Activated CD4-positive, alpha-beta T cell treated with anti-CD3 and anti-CD28 coated beads for 48 hours (primary cell): Measurements from ENCODE around the gene DHRSX.
A peak's percentile ranks its signal among the peaks of the same experiment; 100 is the strongest.
"Not testable (repeated sequence)": the region's sequence is repeated elsewhere in the genome, so short reads cannot be mapped to it uniquely, and the experiment has no call there.

Source experiments
- DNase-seq: peaks from one replicate; pipeline ENCODE4 v3.0.0-alpha.2; 2020

Gene DHRSX

GRCh38 chrX:2517055-2517454 is 16.3 kb upstream of the DHRSX start:
- DNase-seq: no peak

DNA sequence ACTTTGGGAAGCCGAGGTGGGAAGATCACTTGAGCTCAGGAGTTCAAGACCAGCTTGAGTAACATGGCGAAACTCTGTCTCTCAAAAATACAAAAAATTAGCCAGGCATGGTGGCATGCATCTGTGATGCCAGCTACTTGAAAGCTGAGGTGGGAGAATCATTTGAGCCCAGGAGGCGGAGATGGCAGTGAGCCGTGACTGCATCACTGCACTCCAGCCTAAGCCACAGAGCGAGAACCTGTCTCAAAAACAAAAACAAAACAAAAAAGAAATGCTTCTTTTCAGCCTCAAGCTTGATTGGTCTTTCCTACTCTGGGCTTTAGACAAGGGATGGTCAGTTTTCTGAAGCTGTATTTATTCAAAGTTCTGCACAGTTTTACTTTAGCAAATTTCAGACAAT is 15.8 kb upstream of the DHRSX start:
- no peak for DNase-seq

GRCh38 chrX:2514131-2514530 is 13.4 kb upstream of the DHRSX start:
- DNase-seq: no peak

- DNase-seq: no peak
Observed at GRCh38 chrX:2513121-2513664, 12.4 kb upstream of the DHRSX start.

DNA sequence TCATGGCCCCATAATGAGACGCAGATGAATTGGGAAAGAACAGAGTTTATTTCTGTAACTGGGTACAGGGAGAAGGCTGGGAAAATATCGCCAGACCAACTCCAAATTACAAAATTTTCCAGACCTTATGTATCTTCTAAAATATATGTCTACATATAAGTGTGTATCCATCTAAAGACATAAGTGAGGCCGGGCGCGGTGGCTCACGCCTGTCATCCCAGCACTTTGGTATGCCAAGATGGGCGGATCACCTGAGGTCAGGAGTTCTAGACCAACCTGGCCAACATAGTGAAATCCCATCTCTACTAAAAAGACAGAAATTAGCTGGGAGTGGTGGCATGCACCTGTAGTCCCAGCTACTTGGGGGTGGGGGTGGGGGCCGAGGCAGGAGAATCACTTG is 11.7 kb upstream of the DHRSX start:
- DNase-seq: no peak

DNA sequence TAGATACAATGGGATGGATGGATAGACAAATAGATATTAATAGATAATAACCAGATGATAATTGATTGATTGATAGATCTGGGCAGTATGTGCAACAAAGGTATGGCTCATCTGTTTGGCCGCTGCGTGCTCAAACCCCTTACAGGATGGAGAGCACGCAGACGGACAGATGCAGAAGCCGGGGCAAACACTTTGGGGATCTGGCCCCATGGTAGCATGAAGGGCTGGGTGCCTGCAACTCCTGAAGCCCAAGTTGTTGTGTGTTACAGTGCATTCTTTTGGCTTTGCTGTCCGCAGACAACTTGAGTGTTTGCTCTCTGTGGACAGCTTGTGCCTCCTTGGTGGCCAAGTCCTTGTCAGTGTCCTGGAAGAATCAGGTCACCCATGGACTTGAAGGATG is 10.6 kb upstream of the DHRSX start:
- no peak for DNase-seq

DNA sequence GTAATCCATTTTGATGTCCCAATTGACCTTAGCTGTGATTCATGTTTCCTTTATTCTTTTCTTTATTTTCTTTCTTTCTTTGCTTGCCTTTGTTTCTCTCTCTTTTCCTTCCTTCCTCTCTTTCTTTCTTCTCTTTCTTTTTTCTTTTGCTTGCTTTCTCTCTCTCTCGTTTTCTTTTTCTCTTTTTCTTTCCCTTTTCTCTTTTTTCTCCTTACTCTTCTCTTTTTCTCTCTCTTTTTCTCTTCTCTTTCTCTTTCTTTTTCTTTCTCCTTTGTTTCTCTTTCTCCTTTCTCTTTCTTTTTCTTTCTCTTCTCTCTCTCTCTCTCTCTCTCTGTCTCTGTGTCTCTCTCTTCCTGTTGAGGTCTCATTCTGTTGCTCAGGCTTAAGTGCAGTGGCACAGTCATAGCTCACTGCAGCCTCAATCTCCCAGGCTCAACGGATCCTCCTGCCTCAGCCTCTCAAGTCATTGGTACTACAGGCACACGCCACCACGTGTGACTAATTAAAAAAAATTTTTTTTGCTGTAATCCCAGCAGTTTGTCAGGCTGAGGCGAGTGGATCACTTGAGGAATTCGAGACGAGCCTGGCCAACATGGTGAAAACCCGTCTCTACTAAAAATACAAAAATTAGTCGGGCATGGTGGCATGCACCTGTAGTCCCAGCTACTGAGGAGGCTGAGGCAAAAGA is 8.0 kb upstream of the DHRSX start:
- DNase-seq: no peak

DNA sequence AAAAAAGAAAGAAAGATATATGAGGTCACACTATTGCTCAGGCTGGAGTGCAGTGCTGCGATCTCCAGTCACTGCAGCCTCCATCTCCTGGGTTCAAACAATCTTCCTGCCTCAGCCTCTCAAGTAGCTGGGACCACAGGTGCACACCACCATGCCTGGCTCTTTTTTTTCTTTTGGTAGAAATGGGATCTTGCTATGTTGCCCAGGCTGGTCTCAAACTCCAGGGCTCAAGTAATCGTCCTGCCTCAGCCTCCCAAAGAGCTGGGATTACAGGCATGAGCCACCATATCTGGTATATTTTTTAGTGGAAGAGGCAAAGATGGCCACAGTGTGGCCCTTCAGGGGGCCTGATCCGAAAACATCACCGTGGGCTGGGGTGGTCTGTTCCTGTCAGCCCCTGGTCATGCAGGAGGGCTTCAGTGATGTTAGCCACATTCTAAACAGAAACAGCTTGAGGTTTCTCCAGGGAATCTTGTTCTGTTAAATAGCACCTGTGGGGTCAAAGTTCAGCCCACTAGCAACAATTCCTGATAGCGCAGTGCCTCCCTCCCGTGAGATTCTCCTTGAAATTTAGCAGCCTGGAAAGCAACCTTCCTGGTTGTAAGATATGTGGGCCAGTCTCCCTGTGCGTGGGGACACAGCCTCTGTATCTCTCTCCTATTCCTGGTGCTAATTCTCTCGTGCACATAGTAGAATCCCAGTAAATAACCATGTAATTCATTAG is 7.3 kb upstream of the DHRSX start:
- no peak for DNase-seq

DNA sequence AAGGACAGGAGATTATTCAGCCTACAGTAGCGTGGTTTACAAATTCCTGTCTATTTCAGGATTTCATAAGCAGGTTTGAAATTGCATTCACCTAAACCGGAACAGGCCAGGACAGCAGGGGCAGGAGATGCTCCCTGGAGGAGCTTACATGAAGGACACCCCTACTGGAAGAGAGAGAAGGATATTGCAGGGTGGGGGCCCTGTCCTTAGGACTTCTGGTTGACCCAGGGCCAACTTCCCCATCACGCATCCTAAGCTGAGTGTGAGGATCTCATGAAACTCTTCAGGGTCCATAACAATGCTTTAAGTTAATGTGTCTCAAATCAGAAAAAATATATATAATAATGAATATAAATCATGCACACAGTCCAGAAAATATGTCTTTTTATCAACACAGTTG is 6.4 kb upstream of the DHRSX start:
- DNase-seq: no peak

- DNase-seq: not testable (repeated sequence)
Observed at GRCh38 chrX:2505341-2505740, 4.6 kb upstream of the DHRSX start.

DNA sequence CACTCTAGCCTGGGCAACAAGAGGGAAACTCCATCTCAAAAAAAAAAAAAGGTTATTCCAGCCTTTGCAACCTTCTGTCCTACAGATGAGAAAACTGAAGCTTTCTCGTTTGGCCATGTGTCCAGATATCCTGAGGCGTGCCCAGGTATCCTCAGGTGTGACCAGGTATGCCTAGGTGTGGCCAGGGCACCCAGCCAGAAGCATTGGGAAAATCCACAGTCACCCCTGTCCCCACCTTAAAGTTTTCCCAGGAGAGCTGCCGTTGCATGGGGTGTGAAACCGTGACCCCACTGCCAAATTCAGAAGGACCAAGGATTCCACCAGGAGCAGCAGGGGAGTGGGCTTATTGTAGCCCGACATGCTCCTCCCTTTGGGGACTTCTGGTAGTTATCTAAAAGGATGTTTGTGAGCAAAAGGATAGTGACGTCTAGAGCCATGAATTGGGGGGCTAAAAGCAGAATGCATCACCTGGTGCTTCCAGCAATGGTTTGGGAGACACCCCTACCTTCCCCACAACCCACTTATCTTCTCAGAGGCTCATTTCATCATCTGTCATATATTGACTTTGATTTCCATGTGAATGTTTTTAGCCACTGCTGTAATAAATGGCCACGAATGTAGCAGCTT is 4.0 kb upstream of the DHRSX start:
- no peak for DNase-seq

DNA sequence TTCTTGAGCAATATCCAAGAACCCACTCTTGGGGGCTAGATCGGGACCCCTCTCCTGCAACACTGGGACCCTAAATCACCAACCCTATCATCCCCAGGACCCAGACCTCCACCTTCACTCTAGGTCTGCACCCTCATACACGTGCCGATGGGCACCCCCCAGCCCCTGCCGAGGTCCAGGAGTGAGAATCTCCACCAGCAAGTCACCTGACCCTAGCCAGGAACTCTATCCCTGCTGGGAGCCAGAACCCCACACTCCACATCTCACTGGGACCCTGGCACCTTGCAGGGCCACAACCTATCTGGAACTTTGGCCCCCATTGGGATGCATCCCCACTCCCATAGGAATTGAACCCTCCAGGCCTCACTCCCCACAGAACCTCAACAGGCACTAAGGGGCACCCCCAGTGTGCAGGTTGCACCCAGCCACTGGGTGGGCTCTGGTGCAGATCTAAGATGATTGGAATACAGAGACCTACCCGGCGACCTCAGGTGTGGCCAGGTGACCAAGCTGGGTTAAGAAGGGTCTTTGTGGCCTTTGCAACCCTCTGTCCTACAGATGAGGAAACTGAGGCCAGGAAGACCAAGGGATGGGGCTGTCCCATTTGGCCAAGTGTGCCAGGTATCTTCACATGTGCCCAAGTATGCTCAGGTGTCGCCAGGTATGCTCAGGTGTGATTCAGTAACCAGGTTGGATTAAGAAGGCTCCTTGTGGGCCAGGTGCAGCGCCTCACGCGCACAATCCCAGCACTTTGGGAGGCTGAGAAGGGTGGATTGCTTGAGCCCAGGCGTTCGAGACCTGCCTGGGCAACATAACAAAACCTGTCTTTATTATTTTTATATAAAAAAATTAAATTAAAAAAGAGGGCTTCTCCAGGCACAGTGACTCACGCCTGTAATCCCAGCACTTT is 3.1 kb upstream of the DHRSX start:
- no peak for DNase-seq

DNA sequence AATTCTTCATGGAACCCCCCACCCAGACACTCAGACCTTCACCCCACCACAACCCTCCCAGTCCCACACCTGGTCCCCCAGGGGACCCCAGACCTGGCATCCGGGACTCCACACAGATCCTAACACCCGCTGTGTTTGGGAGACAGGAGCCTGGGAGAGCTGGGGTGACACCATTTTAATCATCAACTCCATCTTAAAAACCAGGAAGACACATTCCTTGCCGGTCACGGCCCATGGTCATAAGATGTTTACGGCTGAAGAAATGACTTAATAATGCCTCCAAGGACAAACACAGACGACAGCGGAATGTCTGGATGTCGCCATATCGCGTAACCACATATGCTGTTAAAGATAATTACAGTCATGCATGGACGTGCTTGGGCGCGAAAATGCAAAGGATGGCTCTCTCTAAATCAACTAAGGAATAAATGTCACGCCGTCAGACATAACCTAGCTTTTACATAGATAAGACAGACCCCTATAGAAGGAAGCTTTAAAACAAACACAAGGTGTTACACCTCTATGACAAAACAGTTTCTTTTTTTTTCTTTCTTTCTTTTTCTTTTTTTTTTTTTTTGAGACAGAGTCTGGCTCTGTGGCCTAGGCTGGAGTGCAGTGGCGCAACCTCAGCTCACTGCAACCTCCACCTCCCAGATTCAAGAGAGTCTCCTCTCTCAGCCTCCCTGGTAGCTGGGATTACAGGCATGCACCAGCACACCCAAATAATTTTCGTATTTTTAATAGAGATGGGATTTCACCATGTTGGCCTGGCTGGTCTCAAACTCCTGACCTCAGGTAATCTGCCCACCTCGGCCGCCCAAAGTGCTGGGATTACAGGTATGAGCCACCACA is 2.1 kb upstream of the DHRSX start:
- no peak for DNase-seq

GRCh38 chrX:2502120-2502667 is 1.4 kb upstream of the DHRSX start:
- no peak for DNase-seq

DNA sequence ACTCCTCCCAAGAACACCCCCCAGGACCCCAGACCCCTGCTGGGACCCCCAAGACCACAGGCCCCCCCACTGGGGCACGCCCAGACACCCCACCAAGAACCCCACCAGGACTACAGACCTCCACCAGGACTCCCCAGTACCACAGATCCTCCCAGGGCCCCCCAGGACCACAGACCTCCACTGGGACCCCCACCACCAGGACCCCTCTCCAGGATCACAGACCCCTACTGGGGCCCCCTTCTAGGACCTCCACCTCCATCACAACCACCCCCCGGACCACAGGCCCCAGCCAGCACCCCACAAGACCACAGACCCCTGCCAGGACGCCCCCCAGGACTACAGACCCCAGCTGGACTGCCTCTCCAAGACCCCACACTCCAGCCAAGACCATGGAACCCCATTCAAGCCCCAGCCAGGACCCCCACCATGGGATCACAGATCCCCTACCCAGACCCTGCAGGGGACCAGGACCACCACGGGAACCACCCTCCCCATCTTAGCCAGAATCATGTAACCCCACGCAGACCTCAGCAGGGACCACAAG is 855 bp upstream of the DHRSX start:
- no peak for DNase-seq

- peak; percentile 28 for DNase-seq
Observed at GRCh38 chrX:2500091-2500802, 529 bp downstream of the DHRSX start.

GRCh38 chrX:2499507-2499906 is 1.3 kb downstream of the DHRSX start:
- DNase-seq: no peak

- no peak for DNase-seq
Observed at GRCh38 chrX:2498781-2499302, 1.9 kb downstream of the DHRSX start.

DNA sequence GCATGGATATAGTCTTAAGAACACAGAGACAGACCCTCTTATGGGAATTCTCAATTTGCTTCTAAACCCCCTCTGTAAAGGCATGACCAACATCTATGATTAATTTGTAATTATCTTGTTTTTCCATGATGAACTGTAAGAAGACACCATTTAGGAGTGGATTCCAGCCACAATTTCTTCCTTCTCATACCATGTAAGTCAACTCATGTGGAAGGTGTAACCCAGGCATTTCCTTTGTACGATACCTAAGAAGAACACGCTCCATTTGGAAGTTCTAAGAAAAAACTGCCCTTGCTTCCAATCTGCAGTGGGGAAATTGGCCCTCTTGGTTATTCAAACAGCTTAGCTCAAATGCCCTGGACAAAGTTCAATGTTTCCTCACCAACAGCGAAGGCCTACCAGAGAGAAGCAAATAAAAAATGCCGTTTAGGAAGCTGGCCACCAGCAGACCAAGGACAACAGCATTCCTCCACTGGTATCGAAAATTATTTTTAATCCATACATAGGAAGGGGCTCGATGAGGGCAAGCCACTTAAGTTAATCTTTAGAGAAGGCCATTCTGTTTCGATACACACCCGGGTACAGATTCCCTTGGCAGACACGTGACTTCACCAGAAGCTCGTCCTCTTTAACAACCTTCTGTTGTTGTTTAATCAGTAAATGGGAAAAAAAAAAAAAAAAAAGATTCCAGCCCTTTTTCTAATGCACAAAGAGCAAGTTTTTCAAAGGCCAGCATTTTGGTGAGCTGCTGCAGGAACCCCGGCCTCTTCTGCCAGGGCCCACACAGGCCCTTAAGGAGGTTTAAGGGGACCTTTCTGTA is 2.6 kb downstream of the DHRSX start:
- no peak for DNase-seq
